PC-3 (cell line): ENCODE measurements around the gene HACD3. TPM values are rescaled to one million over a fixed set of nuclear protein-coding genes. Genes with fewer than 3 reads are reported as not detected.

Experiments
- ATAC-seq: fragments of 200-7000 bp; cut with Tn5 transposase; 2 replicates; pipeline ENCODE4 v1.9.1; 2020; ENCODE audit warnings: mild to moderate bottlenecking, moderate library complexity
- BruUV-seq: library from RNA; stranded (reverse); fragments of 400-500 nt; replicated peaks from 2 replicates; lab custom pipeline; 2021; lab: Mats Ljungman, UMichigan
- CTCF ChIA-PET: fragments of 300-600 bp; sonication (Branson Sonifier 250); formaldehyde crosslinking; loops from one replicate; lab custom pipeline; 2022; ENCODE audit warnings: antibody characterized with exemption; lab: Charles Lee
- POLR2A ChIA-PET: fragments of 300-600 bp; sonication (Branson Sonifier 250); formaldehyde crosslinking; loops from one replicate; lab custom pipeline; 2022; ENCODE audit warnings: antibody characterized with exemption; ENCODE audit not compliant: unreplicated experiment; lab: Charles Lee
- DNase-seq: peaks from one replicate; pipeline ENCODE4 v3.0.0-alpha.2; 2015
- H2AFZ ChIP-seq: fragments of 300-600 bp; sonication (generic); 2 replicates; pipeline ENCODE4 v1.6.0; 2016; ENCODE audit warnings: antibody characterized with exemption, low read length
- H3F3A ChIP-seq: fragments of 300-600 bp; sonication (generic); one replicate; pipeline ENCODE4 v1.6.0; 2017; ENCODE audit warnings: antibody characterized with exemption, low read length, control low read depth, mild to moderate bottlenecking; ENCODE audit not compliant: unreplicated experiment
- H3K27ac ChIP-seq: fragments of 300-600 bp; sonication (generic); 2 replicates; pipeline ENCODE4 v1.5.1; 2016; ENCODE audit warnings: mild to moderate bottlenecking, low read length
- H3K27me3 ChIP-seq: fragments of 300-600 bp; sonication (generic); 2 replicates; pipeline ENCODE4 v1.6.1; 2016; ENCODE audit warnings: low read length, mixed read lengths
- H3K36me3 ChIP-seq: fragments of 300-600 bp; sonication (generic); 2 replicates; pipeline ENCODE4 v1.6.1; 2016; ENCODE audit warnings: low read depth, mixed run types, low read length, mixed read lengths
- H3K4me1 ChIP-seq: fragments of 300-600 bp; sonication (generic); 2 replicates; pipeline ENCODE4 v1.5.1; 2016; ENCODE audit warnings: low read length; ENCODE audit not compliant: insufficient read depth
- H3K4me2 ChIP-seq: fragments of 300-600 bp; sonication (generic); 2 replicates; pipeline ENCODE4 v1.6.0; 2016; ENCODE audit warnings: low read length
- H3K4me3 ChIP-seq: fragments of 300-600 bp; sonication (generic); 2 replicates; pipeline ENCODE4 v1.5.1; 2016; ENCODE audit warnings: mild to moderate bottlenecking, low read length, mixed read lengths
- H3K79me2 ChIP-seq: fragments of 300-600 bp; sonication (generic); 2 replicates; pipeline ENCODE4 v1.6.1; 2017; ENCODE audit warnings: low read length, mixed read lengths
- H3K9ac ChIP-seq: fragments of 300-600 bp; sonication (generic); 2 replicates; pipeline ENCODE4 v1.6.0; 2016; ENCODE audit warnings: mild to moderate bottlenecking, low read length
- H3K9me2 ChIP-seq: fragments of 300-600 bp; sonication (generic); replicated peaks from 2 replicates; pipeline ENCODE4 v1.6.1; 2016; ENCODE audit warnings: mixed run types, low read length, mixed read lengths
- H3K9me3 ChIP-seq: fragments of 300-600 bp; sonication (generic); 2 replicates; pipeline ENCODE4 v1.6.1; 2016; ENCODE audit warnings: low read length, mixed read lengths
- H4K20me1 ChIP-seq: fragments of 300-600 bp; sonication (generic); 2 replicates; pipeline ENCODE4 v1.6.1; 2016; ENCODE audit warnings: low read length, mixed read lengths
- CTCF ChIP-seq: fragments of 300-600 bp; sonication (generic); conservative IDR thresholded peaks from 2 replicates; pipeline ENCODE4 v1.5.1; 2017; ENCODE audit warnings: antibody characterized with exemption, low read depth, mild to moderate bottlenecking, low read length
- EZH2 ChIP-seq: fragments of 300-600 bp; sonication (generic); IDR thresholded peaks from one replicate; pipeline ENCODE4 v1.6.1; 2017; ENCODE audit warnings: antibody characterized with exemption, mild to moderate bottlenecking, low read length; ENCODE audit not compliant: unreplicated experiment
- EZH2phosphoT487 ChIP-seq: fragments of 300-600 bp; sonication (generic); IDR thresholded peaks from 2 replicates; pipeline ENCODE4 v1.6.1; 2018; ENCODE audit warnings: mild to moderate bottlenecking, antibody characterized with exemption, low read length, borderline replicate concordance
- intact Hi-C: fragments of 100-400 bp; cut with micrococcal nuclease; formaldehyde crosslinking; loops from 2 replicates; pipeline ENCODE4 v1.9.0; 2023
- total RNA-seq: library from RNA; depleted of rRNA; stranded (reverse); fragments of >200 nt; gene quantifications from 2 replicates; pipeline ENCODE4 v1.2.3, GENCODE V29; 2014

The HACD3 gene
- total RNA-seq, 1 experiment from 2014 or later: 64.9 TPM

DNA sequence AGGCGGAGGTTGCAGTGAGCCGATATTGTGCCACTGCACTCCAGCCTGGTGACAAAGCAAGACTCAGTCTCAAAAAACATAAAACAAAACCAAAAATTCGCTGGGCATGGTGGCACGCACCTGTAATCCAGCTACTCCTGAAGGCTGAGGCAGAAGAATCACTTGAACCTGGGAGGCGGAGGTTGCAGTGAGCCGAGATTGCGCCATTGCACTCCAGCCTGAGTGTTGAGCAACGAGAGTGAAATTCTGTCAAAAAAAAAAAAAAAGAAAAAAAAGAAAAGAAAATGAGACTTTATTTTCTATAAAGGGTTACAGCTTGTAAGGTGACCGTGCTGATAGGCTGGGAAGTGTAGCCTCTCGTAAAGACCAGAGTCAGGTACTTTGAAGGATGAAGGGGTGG, 6.0 kb upstream of the HACD3 start:
- Histone ChIP-seq H3K27me3 (no peaks in the 10 kb centered on the region), H3K36me3 (no peaks in the 10 kb centered on the region), H3K9ac (no peak overlapping the region), H3K79me2 (no peaks in the 10 kb centered on the region), H3F3A (no peaks in the 10 kb centered on the region), H3K4me1 (0 out of 2 replicates have a peak, but pooled peaks cover 7% of the 10 kb centered on the region), H3K4me2 (no peak overlapping the region), H3K9me3 (no peaks in the 10 kb centered on the region), H3K9me2 (no peaks in the 10 kb centered on the region), H3K27ac (no peak overlapping the region), H4K20me1 (no peaks in the 10 kb centered on the region), H3K4me3 (no peak overlapping the region), H2AFZ (no peak overlapping the region)
- no TSS peak for BruUV-seq
- TF ChIP-seq EZH2 (no peak), EZH2phosphoT487 (no peak), CTCF (no peak)
- POLR2A ChIA-PET: no interaction called here
- no peak for ATAC-seq
- intact Hi-C loops: no loop called here
- DNase-seq: no peak
- CTCF ChIA-PET: no interaction called here

- ChIA-PET CTCF (no interaction called here), POLR2A (no interaction called here)
- TF ChIP-seq EZH2 (no peak), EZH2phosphoT487 (no peak), CTCF (no peak)
Observed at GRCh38 chr15:65525622-65526021, 4.6 kb upstream of the HACD3 start.

GRCh38 chr15:65528461-65529060, 1.7 kb upstream of the HACD3 start:
- Histone ChIP-seq H3K27me3 (no peaks in the 10 kb centered on the region), H3K4me2 (no peak overlapping the region), H2AFZ (no peak overlapping the region), H3K4me1 (peaks cover 29% of the 10 kb centered on the region), H3K9ac (no peak overlapping the region), H4K20me1 (peaks cover 18% of the 10 kb centered on the region), H3K27ac (no peak overlapping the region), H3K36me3 (no peaks in the 10 kb centered on the region), H3K79me2 (peaks cover 33% of the 10 kb centered on the region), H3K9me2 (no peaks in the 10 kb centered on the region), H3F3A (no peaks in the 10 kb centered on the region), H3K4me3 (no peak overlapping the region), H3K9me3 (no peaks in the 10 kb centered on the region)
- no peak for TF ChIP-seq CTCF
- TF ChIP-seq EZH2phosphoT487: no peak
- TF ChIP-seq EZH2: no peak
- no peak for DNase-seq
- intact Hi-C loops: no loop called here
- no peak for ATAC-seq
- BruUV-seq: no TSS peak
- ChIA-PET POLR2A (no interaction called here), CTCF (no interaction called here)

More at GRCh38 chr15:65525622-65526021, 4.6 kb upstream of the HACD3 start:
- Histone ChIP-seq H3K9ac (no peak overlapping the region), H3K9me2 (no peaks in the 10 kb centered on the region), H3K27ac (no peak overlapping the region), H3K79me2 (peaks cover 3% of the 10 kb centered on the region), H3F3A (no peaks in the 10 kb centered on the region), H3K36me3 (no peaks in the 10 kb centered on the region), H4K20me1 (no peaks in the 10 kb centered on the region), H3K4me3 (no peak overlapping the region), H2AFZ (no peak overlapping the region), H3K27me3 (no peaks in the 10 kb centered on the region), H3K4me2 (no peak overlapping the region), H3K4me1 (0 out of 2 replicates have a peak, but pooled peaks cover 10% of the 10 kb centered on the region), H3K9me3 (no peaks in the 10 kb centered on the region)
- ATAC-seq: 0 out of 2 replicates have a peak, but pooled peaks have one; percentile 8
- peak; percentile 64 for DNase-seq
- intact Hi-C loops: no loop called here
- BruUV-seq: no TSS peak
